HG02938 (cell line): ENCODE results near the gene OR10H2.
"Not testable (repeated sequence)": the region's sequence is repeated elsewhere in the genome, so short reads cannot be mapped to it uniquely, and the experiment has no call there.

Experiments used
- ATAC-seq: cut with Tn5 transposase; IDR thresholded peaks from one replicate; pipeline ENCODE4 v1.9.1; 2021; ENCODE audit warnings: mild to moderate bottlenecking, moderate library complexity; ENCODE audit not compliant: unreplicated experiment

OR10H2 gene, protein sequence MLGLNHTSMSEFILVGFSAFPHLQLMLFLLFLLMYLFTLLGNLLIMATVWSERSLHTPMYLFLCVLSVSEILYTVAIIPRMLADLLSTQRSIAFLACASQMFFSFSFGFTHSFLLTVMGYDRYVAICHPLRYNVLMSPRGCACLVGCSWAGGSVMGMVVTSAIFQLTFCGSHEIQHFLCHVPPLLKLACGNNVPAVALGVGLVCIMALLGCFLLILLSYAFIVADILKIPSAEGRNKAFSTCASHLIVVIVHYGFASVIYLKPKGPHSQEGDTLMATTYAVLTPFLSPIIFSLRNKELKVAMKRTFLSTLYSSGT

DNA sequence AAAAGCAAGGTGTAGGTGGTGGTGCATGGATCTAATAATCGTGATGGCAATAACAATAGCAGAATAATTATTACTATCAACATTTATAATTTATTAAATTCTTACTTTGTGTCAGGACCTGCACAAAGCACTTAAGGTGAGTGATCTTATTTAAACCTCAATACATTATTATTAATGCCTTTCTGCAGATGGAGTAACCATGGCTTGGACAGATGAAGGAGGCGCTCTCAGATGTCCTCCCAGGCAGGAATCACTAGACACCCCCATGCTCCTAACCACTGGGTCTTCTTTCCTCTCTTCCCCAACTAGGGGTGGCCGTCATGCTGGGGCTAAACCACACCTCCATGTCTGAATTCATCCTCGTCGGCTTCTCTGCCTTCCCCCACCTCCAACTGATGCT lies at the start of gene OR10H2:
Gene OR10H2 (plus strand): TSS at position 301 of the 400 bp plus-strand sequence. CDS start 20 bp downstream, at position 321.
- ATAC-seq = no peak

DNA sequence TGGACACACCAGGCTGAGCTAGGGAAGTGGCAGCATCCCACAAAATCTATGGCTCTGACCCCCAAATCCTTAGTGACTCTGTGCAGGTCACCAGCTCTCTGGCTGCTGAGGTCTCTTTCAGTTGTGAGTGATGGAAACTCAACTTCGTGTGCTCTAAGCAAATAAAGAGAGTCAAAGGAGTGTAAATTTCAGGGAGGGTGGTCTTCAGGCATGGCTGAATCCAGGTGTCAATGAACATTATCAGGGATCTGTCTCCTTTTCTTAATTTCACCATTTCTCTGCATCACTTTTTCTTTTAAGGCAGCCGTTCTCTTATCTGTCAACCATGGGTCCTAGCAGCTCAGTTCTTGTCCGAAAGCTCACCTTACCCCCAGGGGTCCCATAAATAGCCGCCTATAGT lies 48.7 kb upstream of the OR10H2 start:
- ATAC-seq = no peak

- ATAC-seq = not testable (repeated sequence)
These were observed 48.0 kb upstream of the OR10H2 start for GRCh38 chr19:15679865-15680264.

DNA sequence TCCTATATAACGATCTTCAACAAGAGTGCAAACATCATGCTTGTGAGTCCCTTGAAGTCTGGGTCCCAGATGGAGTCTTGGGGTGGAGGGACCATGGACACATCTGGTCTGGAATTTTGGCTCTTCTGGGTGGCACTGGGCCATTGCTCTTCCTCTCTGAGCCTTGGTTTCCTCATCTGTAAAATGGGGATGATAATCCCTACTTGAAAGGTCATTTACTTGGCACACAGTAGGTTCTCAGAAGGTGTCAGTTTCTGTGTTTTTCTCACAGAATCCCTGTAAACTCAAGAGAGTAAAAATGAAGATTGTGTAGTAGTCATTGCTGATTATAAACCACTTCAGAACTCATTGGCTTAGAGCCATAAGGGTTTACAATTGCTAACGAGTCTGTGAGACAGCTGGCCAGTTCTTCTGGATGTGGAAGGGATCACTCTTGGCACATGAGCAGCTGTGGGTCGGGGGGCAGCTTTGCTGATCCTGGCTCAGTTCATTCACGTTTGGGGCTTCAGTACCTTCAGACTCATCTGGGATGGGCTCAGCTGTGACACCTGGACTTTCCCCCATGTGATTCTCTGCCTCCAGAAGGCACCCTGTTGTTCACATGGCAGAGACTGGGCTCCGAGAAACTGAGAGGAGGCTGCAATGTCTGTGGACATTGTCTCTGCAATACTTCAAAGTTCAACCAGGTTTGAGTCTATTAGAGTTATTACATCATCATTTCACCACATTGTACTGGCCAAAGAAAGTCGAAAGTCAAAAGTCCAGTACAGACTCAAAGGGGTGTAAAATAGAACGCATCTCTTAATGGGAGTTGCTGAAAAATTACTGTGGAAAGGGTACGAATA lies 47.1 kb upstream of the OR10H2 start:
- no peak for ATAC-seq

DNA sequence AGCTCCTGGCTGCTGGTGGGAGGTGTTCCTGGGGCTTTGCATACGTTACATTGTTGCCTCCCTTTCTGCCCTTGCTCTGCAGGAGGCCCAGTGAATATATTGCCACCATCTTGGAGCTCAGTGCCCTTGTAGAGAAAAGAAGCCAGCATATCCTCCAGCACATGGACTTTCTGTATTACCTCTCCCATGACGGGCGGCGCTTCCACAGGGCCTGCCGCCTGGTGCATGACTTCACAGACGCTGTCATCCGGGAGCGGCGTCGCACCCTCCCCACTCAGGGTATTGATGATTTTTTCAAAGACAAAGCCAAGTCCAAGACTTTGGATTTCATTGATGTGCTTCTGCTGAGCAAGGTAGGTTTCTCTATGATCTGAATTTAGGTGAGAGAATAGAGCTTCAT lies 44.4 kb upstream of the OR10H2 start:
- no peak for ATAC-seq

- no peak for ATAC-seq
These were observed 43.0 kb upstream of the OR10H2 start for GRCh38 chr19:15684828-15685227.

DNA sequence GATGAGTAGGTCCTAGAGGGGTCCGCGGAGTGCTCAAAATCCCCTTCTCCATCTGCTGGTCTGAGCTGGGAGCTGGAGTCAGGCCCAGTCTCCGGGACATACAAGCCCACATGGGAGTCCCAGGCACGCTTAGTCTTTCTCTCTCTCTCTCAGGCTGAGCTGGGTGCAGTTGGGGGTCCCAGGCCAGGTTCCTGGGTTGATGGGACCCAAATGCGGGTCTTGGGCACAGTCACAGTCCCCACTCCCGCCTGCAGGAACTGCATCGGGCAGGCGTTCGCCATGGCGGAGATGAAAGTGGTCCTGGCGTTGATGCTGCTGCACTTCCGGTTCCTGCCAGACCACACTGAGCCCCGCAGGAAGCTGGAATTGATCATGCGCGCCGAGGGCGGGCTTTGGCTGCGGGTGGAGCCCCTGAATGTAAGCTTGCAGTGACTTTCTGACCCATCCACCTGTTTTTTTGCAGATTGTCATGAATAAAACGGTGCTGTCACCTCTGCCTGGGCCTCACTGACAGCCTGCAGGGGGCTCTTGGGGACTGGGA lies 31.1 kb upstream of the OR10H2 start:
- ATAC-seq = no peak

DNA sequence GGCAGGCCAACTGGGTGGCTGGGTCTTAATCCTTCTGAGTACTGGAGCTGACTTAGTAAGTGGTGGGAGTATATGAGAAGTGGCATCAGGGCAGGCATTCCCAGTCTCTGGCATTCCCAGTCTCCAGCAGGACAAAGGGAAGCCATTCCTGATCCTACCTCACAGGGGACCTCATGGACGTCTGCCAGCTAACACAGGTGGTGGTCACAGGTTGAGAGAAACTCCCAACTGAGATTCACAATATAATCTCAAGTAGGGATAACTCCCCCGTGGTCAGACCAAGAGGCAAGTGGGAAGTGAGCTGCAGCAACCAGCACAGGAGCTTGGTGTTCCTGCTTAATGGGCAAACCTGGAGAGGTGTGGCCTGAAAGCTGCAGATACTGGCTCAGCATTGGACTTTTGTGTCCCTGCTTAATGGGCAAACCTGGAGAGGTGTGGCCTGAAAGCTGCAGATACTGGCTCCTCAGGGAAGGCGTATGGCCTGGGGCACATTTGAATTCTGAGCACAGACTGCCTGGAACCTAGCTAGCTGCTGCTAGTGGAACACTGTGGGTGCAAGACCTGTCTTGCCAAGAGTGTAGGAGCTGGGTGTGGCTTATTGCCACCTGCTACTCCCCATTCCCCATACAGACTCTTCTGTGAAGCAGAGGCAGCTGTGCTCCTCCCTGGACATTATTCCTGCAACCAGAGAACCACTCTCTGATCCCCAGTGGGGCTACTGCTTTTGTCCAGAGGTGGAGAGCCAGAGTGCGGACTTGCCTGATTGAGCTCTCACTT lies 25.9 kb upstream of the OR10H2 start:
- ATAC-seq = no peak

GRCh38 chr19:15702534-15702930 lies 25.3 kb upstream of the OR10H2 start:
- ATAC-seq = no peak

- no peak for ATAC-seq
These were observed 13.2 kb upstream of the OR10H2 start for GRCh38 chr19:15714638-15715037.

- no peak for ATAC-seq
These were observed 12.2 kb upstream of the OR10H2 start for GRCh38 chr19:15715642-15716041.

- no peak for ATAC-seq
These were observed 10.0 kb upstream of the OR10H2 start for GRCh38 chr19:15717809-15718208.

DNA sequence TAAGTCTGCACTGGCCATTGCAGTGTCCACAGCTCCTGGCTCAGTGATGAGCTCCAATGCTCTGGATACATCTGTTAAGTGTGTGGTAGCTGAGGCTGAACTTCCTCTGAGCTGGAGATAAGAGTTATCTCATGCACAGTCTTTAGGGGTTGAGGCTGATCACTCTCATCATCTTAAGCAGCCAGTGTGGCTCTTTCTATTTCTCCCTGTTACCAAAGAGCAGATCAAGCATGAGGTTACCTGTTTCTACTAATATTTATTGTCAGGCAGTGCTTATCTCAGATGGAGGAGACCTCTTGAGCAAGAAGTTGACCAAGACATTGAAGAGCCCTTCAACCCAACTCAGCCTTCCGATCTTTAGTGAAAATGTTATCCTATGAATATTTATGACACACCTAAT lies 6.6 kb upstream of the OR10H2 start:
- ATAC-seq = no peak

GRCh38 chr19:15722956-15723355 lies 4.9 kb upstream of the OR10H2 start:
- ATAC-seq = no peak

DNA sequence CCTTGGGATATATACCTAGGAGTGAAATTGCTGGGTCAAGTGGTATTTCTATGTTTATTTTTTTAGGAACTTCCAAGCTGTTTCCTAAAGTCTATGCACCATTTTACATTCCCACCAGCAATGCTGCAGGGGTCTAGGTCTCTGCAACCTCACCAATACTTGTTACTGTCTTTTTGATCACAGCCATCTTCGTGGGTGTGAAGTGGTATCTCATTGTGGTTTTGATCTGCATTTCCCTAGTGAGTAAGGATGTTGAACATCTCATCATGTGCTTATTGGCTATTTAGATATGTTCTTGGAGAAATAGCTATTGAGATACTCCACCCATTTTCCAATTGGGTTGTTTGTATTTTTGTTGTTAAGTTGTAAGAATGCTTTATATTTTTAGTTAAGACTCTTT lies 2.7 kb downstream of the OR10H2 start:
- ATAC-seq = no peak

- no peak for ATAC-seq
These were observed 4.6 kb downstream of the OR10H2 start for GRCh38 chr19:15732388-15732787.

GRCh38 chr19:15733895-15734294 lies 6.1 kb downstream of the OR10H2 start:
- no peak for ATAC-seq

GRCh38 chr19:15737722-15738121 lies 9.9 kb downstream of the OR10H2 start, which contains the start of gene OR10H3:
OR10H3 (plus strand) TSS chr19:15737985; CDS start chr19:15741393, 3,408 bp downstream.
- no peak for ATAC-seq

DNA sequence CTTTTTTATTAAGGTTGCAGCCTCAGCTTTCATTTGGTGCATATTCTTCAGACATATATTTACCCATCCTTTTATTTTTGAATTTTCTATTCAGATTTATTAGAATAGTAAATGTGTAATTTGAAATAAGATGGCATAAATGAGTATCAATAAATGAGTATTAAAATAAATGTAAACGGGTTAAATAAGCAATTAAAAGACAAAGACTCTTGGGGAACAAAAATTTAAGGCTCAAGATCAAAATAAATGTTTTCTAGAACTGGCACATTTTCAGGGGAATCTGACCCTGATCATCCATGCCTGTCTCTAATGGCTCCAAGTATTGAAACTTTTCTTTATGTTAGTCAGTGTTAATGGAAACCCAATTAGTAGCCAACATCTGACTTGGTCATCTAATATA lies 13.0 kb downstream of the OR10H2 start:
- ATAC-seq = no peak

DNA sequence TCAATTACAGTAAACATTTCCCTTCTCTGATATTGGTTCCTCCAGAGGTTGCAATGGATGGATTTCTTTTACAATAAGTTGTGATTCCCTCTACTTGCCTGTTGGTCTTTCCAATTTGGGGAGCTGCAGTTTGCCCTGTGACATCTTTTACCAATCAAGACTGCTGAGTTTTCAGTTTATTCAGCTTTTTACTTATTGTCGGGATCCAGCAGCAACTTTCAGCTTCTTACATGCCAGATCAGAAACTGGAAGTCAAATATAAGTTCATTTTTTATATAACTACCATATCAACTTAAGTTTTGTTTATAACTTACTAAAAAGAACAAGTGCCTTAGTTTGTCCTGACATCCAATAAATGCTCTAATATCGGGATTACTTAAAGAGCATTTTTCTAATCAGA lies 20.4 kb downstream of the OR10H2 start:
- no peak for ATAC-seq

DNA sequence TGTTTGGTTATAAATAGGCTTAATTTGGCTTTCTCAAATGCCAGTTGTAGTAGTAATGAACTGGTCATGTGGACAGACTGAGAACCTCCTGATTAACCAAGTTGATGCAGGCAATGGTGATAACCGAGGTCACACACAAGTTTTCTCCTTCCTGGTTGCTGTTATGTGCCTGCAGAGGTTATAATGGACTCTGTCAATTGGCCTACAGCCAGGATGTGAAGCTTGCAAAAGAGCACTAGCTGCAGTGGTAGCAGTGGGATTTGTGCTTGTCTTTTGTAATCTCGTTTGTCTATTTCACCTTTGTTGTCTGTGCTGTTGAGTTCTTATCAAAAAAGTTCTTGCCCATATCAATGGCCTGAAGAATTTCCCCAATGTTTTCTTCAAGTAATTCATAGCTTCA lies 30.6 kb downstream of the OR10H2 start:
- ATAC-seq = no peak
